ENCODE measurements around the gene CYP2A7.
"Not testable (repeated sequence)": the region's sequence is repeated elsewhere in the genome, so short reads cannot be mapped to it uniquely, and the experiment has no call there.

CYP2A7 gene

GRCh38 chr19:40838477-40838876 lies 43.6 kb downstream of the CYP2A7 start:
- not testable (repeated sequence) for DNase-seq

GRCh38 chr19:40836754-40837429 lies 45.1 kb downstream of the CYP2A7 start:
- no peak for DNase-seq

GRCh38 chr19:40833728-40834533 lies 48.1 kb downstream of the CYP2A7 start:
- not testable (repeated sequence) for DNase-seq

GRCh38 chr19:40832431-40832790 lies 49.6 kb downstream of the CYP2A7 start:
- DNase-seq: not testable (repeated sequence)

GRCh38 chr19:40831502-40832430 lies 50.3 kb downstream of the CYP2A7 start:
- no peak for DNase-seq

GRCh38 chr19:40830741-40831140 lies 51.3 kb downstream of the CYP2A7 start:
- not testable (repeated sequence) for DNase-seq

GRCh38 chr19:40829205-40829604 lies 52.8 kb downstream of the CYP2A7 start:
- no peak for DNase-seq

GRCh38 chr19:40827386-40828247 lies 54.4 kb downstream of the CYP2A7 start:
- no peak for DNase-seq

GRCh38 chr19:40826699-40827385 lies 55.2 kb downstream of the CYP2A7 start:
- DNase-seq: peak; percentile 43

GRCh38 chr19:40826312-40826698 lies 55.7 kb downstream of the CYP2A7 start:
- not testable (repeated sequence) for DNase-seq

GRCh38 chr19:40825460-40826095 lies 56.5 kb downstream of the CYP2A7 start:
- not testable (repeated sequence) for DNase-seq

Measured in effector CD4-positive, alpha-beta T cell (primary cell).